Measurements from ENCODE around the gene PTCHD1.

PTCHD1 gene

GRCh38 chrX:23422912-23423311 lies 88.3 kb downstream of the PTCHD1 start:
- no peak for DNase-seq

GRCh38 chrX:23434356-23434884 lies 99.8 kb downstream of the PTCHD1 start:
- DNase-seq = no peak

GRCh38 chrX:23435108-23435507 lies 100.5 kb downstream of the PTCHD1 start:
- DNase-seq = no peak

GRCh38 chrX:23435575-23435974 lies 100.9 kb downstream of the PTCHD1 start:
- no peak for DNase-seq

GRCh38 chrX:23436875-23437274 lies 102.2 kb downstream of the PTCHD1 start:
- no peak for DNase-seq

- DNase-seq = no peak
Observed at GRCh38 chrX:23451266-23451665, 116.6 kb downstream of the PTCHD1 start.

All from SHP77 treated with DMSO at 0.1 percent for 48 hours (cell line).